CD8-positive, alpha-beta memory T cell (primary cell): Measurements from ENCODE around the gene RAD51AP1. TPM values are rescaled to one million over a fixed set of nuclear protein-coding genes. Genes with fewer than 3 reads are reported as not detected.

Source experiments
- CTCF ChIA-PET: fragments of 350-600 bp; sonication (Branson Sonifier 250); formaldehyde crosslinking; loops from one replicate; lab custom pipeline; 2021; ENCODE audit warnings: antibody characterized with exemption; lab: Charles Lee
- POLR2A ChIA-PET: fragments of 350-600 bp; sonication (Branson Sonifier 250); formaldehyde crosslinking; loops from one replicate; lab custom pipeline; 2021; ENCODE audit warnings: antibody characterized with exemption; lab: Charles Lee
- DNase-seq, 5 donors: peaks; one replicate each; pipeline versions ENCODE4 v3.0.0 to v3.0.0-alpha.2; 2020 to 2022; ENCODE audit warnings: mixed read lengths in 1 of 5
- H3K27ac ChIP-seq: one replicate; pipeline ENCODE4 v1.7.0; 2013; ENCODE audit warnings: low read depth, mild to moderate bottlenecking, low read length, moderate library complexity
- H3K27me3 ChIP-seq: 2 replicates; pipeline ENCODE4 v1.7.0; 2013; ENCODE audit warnings: low read length, mild to moderate bottlenecking; ENCODE audit not compliant: insufficient read depth, poor library complexity, severe bottlenecking
- H3K36me3 ChIP-seq: 2 replicates; pipeline ENCODE4 v1.7.0; 2013; ENCODE audit warnings: mild to moderate bottlenecking, low read length, moderate library complexity; ENCODE audit not compliant: insufficient read depth
- H3K4me1 ChIP-seq: 2 replicates; pipeline ENCODE4 v1.7.0; 2013; ENCODE audit warnings: mild to moderate bottlenecking, low read length, moderate library complexity; ENCODE audit not compliant: insufficient read depth
- H3K4me3 ChIP-seq: 2 replicates; pipeline ENCODE4 v1.7.0; 2013; ENCODE audit warnings: mild to moderate bottlenecking, low read length
- H3K9me3 ChIP-seq: 2 replicates; pipeline ENCODE4 v1.7.0; 2013; ENCODE audit warnings: mild to moderate bottlenecking, low read length
- H3K27ac Mint-ChIP-seq, 8 donors: one replicate each; pipeline ENCODE4 v1.8.0; 2020 to 2021; ENCODE audit warnings: mixed read lengths in 8 of 8, mild to moderate bottlenecking in 6 of 8, inconsistent platforms in 3 of 8, moderate library complexity in 3 of 8
- H3K27me3 Mint-ChIP-seq, 2 donors: one replicate each; pipeline ENCODE4 v1.8.0; 2020 to 2021; ENCODE audit warnings: mixed read lengths in 2 of 2, mild to moderate bottlenecking in 1 of 2, moderate library complexity in 1 of 2
- H3K36me3 Mint-ChIP-seq, 3 donors: one replicate each; pipeline ENCODE4 v1.8.0; 2020 to 2021; ENCODE audit warnings: mixed read lengths in 3 of 3, inconsistent platforms in 1 of 3, mild to moderate bottlenecking in 1 of 3
- H3K4me1 Mint-ChIP-seq, 3 donors: one replicate each; pipeline ENCODE4 v1.8.0; 2020 to 2021; ENCODE audit warnings: mixed read lengths in 3 of 3, inconsistent platforms in 1 of 3, mild to moderate bottlenecking in 1 of 3
- H3K4me3 Mint-ChIP-seq, 7 donors: one replicate each; pipeline ENCODE4 v1.8.0; 2020 to 2021; ENCODE audit warnings: mixed read lengths in 7 of 7, mild to moderate bottlenecking in 6 of 7, moderate library complexity in 4 of 7, inconsistent platforms in 2 of 7
- H3K9me3 Mint-ChIP-seq, 5 donors: one replicate each; pipeline ENCODE4 v1.8.0; 2020 to 2022; ENCODE audit warnings: mixed read lengths in 5 of 5, mild to moderate bottlenecking in 3 of 5, moderate library complexity in 2 of 5, inconsistent platforms in 1 of 5
- polyA plus RNA-seq: library from polyadenylated mRNA; unstranded; fragments of 300-500 nt; fragmentation: Illumina TruSeq; gene quantifications from one replicate; pipeline ENCODE4 v1.2.3, GENCODE V29; 2021
- total RNA-seq, 2 experiments: library from RNA; stranded (reverse); gene quantifications; one replicate each; pipeline ENCODE4 v1.2.3, GENCODE V29; 2021

The RAD51AP1 gene
- total and polyA plus RNA-seq, 3 experiments from 2014 or later = 1.6 to 29.5 (median 28.4) TPM

DNA sequence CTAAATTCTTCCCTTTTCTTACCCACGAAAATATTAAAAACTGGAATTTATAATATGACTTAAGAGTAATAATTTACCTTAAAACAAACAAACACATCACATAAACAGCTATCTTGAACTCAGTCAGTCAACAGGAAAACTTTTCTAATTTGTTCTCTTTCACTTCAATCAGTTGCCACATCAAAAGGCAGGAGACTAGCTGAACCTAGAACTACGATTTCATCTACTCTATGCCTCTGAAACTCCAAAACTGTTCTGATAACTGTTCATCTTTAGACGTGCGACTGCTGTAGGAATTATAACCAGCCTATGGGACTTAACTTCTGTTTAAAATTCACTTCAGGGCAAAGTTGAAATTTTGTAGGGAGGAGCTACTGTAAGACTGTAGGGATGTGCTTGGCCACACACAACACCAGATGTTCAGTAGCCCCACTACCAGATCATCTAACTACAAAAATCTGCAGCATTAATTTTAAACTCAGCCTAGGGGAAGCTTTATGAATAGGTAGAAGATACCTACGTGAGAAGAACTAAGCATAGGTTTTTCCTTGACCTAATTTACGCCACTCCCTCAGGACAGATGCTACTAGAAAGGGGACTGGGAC is 7.6 kb upstream of the RAD51AP1 start:
- no peaks in the 10 kb centered on the region for H3K9me3 Mint-ChIP-seq
- H3K27ac Mint-ChIP-seq = peak overlapping the region in 3 of 8 donors; percentile 37 to 65 (median 47)
- peaks cover 2 to 9% (median 3%) of the 10 kb centered on the region in 3 donors for H3K4me1 Mint-ChIP-seq
- Histone ChIP-seq H3K4me1 (peaks cover 8% of the 10 kb centered on the region), H3K4me3 (no peak overlapping the region), H3K36me3 (peaks cover 15% of the 10 kb centered on the region), H3K9me3 (no peaks in the 10 kb centered on the region), H3K27ac (no peak overlapping the region), H3K27me3 (no peaks in the 10 kb centered on the region)
- no peaks in the 10 kb centered on the region for H3K27me3 Mint-ChIP-seq
- ChIA-PET CTCF (interaction anchor here (0.8 to 1.4 kb wide), 3 partner anchors 109 to 648 kb away, joined by 3 to 4 read pairs (median 3); no protein-coding TSS in a partner anchor), POLR2A (no interaction called here)
- H3K36me3 Mint-ChIP-seq = peaks cover 0 to 35% (median under 1%) of the 10 kb centered on the region in 3 donors
- peak overlapping the region in 1 of 7 donors; percentile 26 for H3K4me3 Mint-ChIP-seq
- DNase-seq = peak in 1 of 5 donors; percentile 7

DNA sequence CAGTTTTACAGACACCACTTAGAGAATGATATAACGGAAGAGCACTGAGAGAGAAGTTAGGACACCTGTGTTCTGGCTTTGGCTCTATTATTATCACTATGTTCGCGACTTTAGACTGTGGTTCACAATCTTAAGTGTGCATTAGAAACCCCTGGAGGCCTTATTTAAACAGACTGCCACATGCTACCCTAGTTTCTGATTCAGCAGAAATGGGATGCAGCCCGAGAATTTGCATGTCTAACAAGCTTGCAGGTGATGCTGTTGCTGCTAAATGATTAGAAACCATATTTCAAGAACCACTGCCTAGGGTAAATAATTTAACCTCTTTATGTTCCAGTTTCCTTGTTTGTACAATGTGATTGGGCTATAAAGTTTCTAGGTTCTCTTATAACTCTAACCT is 3.6 kb upstream of the RAD51AP1 start:
- peak overlapping the region in 2 of 8 donors; percentile 22 to 24 for H3K27ac Mint-ChIP-seq
- H3K27me3 Mint-ChIP-seq = peaks cover 0 to 5% of the 10 kb centered on the region in 2 donors
- no peaks in the 10 kb centered on the region for H3K9me3 Mint-ChIP-seq
- Histone ChIP-seq H3K4me1 (peaks cover 24% of the 10 kb centered on the region), H3K4me3 (no peak overlapping the region), H3K36me3 (peaks cover 15% of the 10 kb centered on the region), H3K27me3 (no peaks in the 10 kb centered on the region), H3K27ac (no peak overlapping the region), H3K9me3 (no peaks in the 10 kb centered on the region)
- peaks cover 0 to 26% (median 0%) of the 10 kb centered on the region in 3 donors for H3K36me3 Mint-ChIP-seq
- peaks cover 22 to 44% (median 29%) of the 10 kb centered on the region in 3 donors for H3K4me1 Mint-ChIP-seq
- peak overlapping the region in 1 of 7 donors; percentile 22 for H3K4me3 Mint-ChIP-seq
- POLR2A ChIA-PET = no interaction called here
- DNase-seq = no peak
- CTCF ChIA-PET = no interaction called here

DNA sequence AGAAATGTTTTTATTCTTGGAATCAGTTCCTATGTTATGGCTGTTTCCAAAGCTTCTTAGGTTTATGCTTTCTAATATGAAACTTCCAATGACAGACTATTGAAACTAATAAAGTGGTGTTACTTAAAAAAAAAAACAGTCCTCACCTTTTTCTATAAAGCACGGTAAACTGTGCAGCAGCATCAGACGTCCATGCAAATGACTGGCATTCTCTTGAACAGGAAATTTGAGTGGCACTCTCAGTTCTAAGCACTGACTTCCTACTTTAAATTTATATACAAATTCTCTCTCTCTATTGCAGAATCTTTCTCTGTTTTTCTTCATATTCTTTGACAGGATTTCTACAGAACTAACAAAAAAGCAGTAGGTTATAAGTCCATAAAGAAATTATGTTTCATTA is 2.8 kb upstream of the RAD51AP1 start:
- no peak for DNase-seq
- H3K4me3 Mint-ChIP-seq = no peak overlapping the region
- H3K4me1 Mint-ChIP-seq = peaks cover 22 to 42% (median 28%) of the 10 kb centered on the region in 3 donors
- H3K9me3 ChIP-seq = no peaks in the 10 kb centered on the region
- peaks cover 15% of the 10 kb centered on the region for H3K36me3 ChIP-seq
- no peak overlapping the region for H3K27ac Mint-ChIP-seq
- H3K4me1 ChIP-seq = peaks cover 24% of the 10 kb centered on the region
- ChIA-PET CTCF (no interaction called here), POLR2A (no interaction called here)
- no peak overlapping the region for H3K27ac ChIP-seq
- no peaks in the 10 kb centered on the region for H3K27me3 ChIP-seq
- H3K9me3 Mint-ChIP-seq = no peaks in the 10 kb centered on the region
- H3K4me3 ChIP-seq = no peak overlapping the region
- peaks cover 0 to 5% of the 10 kb centered on the region in 2 donors for H3K27me3 Mint-ChIP-seq
- peaks cover 0 to 23% (median 0%) of the 10 kb centered on the region in 3 donors for H3K36me3 Mint-ChIP-seq

DNA sequence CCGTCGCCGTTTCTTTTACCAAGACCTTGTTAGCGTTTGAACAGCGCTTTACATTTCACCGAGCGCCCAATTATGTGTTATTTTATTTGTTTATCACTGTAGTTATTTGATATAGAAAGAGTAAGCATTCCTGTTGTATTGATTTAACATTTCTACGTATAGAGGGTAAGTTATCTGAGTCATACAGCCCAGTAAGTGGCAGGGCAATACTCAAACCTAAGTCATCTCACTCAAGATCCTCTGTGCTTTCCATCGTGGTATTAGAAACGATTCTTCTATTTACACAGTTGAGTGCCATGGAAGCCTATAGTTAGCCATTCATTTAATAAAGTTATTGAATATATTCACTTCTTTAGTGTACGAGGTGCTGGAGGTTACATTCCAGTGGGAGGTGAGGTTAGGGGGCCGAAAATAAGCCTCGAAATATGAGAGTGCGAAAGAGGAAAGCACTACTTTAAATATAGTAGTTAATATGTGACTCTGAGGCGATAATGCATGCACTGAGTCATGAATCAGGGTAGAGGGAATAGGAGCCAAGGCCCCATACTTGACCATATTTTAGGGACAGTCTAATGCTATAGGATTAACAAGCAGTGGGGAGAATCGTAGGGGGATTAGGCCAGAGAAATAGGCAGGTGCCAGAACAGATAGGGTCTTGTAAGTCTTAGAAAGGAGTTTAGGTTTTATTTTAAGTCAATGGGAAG is 629 bp downstream of the RAD51AP1 start:
- POLR2A ChIA-PET = no interaction called here
- H3K4me3 ChIP-seq = peak overlapping the region; percentile 91

DNA sequence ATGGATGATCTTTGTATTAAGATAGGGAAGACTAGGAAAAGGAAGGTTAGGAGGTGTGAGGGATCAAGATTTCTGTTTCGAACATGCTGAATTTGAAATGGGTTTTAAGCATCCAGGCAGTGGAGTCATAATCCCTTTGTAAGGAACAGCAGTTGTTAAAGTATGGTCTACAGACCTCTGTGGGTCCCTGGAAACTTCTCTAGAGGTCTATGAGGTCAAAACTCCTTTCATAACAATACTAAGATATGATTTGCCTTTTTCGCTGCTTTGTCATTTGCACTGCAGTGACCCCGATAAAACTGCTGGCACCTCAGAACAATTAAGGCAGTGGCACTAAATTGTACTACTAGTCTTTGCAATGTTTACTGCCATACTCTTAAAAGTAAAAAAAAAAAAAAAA is 1.5 kb downstream of the RAD51AP1 start:
- peaks cover 2% of the 10 kb centered on the region for H3K36me3 ChIP-seq
- CTCF ChIA-PET = no interaction called here
- H3K9me3 ChIP-seq = no peaks in the 10 kb centered on the region
- no peak overlapping the region for H3K27ac ChIP-seq
- H3K36me3 Mint-ChIP-seq = peaks cover 0 to 15% (median 0%) of the 10 kb centered on the region in 3 donors
- POLR2A ChIA-PET = no interaction called here
- H3K27ac Mint-ChIP-seq = peak overlapping the region in 2 of 8 donors; percentile 25 to 78
- H3K4me1 ChIP-seq = peaks cover 16% of the 10 kb centered on the region
- H3K27me3 ChIP-seq = no peaks in the 10 kb centered on the region
- H3K27me3 Mint-ChIP-seq = peaks cover 0 to 5% of the 10 kb centered on the region in 2 donors
- peaks cover 22 to 46% (median 28%) of the 10 kb centered on the region in 3 donors for H3K4me1 Mint-ChIP-seq
- no peak overlapping the region for H3K4me3 ChIP-seq
- no peaks in the 10 kb centered on the region for H3K9me3 Mint-ChIP-seq
- H3K4me3 Mint-ChIP-seq = peak overlapping the region in 6 of 7 donors; percentile 4 to 99 (median 57)
- no peak for DNase-seq

More for the DNA sequence above, 629 bp downstream of the RAD51AP1 start:
- no peak for DNase-seq
- H3K4me3 Mint-ChIP-seq = peak overlapping the region; percentile 89 to 99 (median 98)
- peaks cover 16% of the 10 kb centered on the region for H3K4me1 ChIP-seq
- CTCF ChIA-PET = interaction anchor here (1.0 kb wide), 1 partner anchor 66 kb away, joined by 5 read pairs; no protein-coding TSS in a partner anchor
- no peaks in the 10 kb centered on the region for H3K27me3 ChIP-seq
- peaks cover 0 to 5% of the 10 kb centered on the region in 2 donors for H3K27me3 Mint-ChIP-seq
- no peaks in the 10 kb centered on the region for H3K9me3 ChIP-seq
- H3K27ac ChIP-seq = peak overlapping the region; percentile 98
- peaks cover 6% of the 10 kb centered on the region for H3K36me3 ChIP-seq
- H3K4me1 Mint-ChIP-seq = peaks cover 22 to 42% (median 28%) of the 10 kb centered on the region in 3 donors
- H3K27ac Mint-ChIP-seq = peak overlapping the region in 7 of 8 donors; percentile 92 to 99 (median 98)
- no peaks in the 10 kb centered on the region for H3K9me3 Mint-ChIP-seq
- peaks cover 0 to 20% (median 0%) of the 10 kb centered on the region in 3 donors for H3K36me3 Mint-ChIP-seq

DNA sequence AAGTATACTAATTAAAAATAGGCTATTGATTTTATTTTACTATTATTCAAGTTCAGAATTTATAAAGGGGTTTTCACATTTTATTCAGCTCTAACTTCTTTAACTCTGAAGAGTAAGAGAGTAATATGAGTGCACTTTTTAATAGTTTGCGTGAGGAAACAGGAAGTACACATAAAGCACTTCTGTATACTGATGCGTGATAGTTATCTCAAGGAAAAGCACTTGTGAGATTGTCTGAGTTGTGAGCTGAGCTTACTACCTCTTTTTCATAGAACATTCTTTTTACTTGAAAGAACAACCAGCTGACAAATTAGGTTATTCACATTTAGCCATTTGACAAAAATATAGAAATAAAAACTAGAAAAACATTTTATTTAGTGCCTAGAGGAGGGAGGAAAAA is 1.9 kb downstream of the RAD51AP1 start:
- no peak overlapping the region for H3K27ac ChIP-seq
- no peaks in the 10 kb centered on the region for H3K36me3 ChIP-seq
- Mint-ChIP-seq H3K9me3 (no peaks in the 10 kb centered on the region), H3K36me3 (peaks cover 0 to 11% (median 0%) of the 10 kb centered on the region in 3 donors), H3K27ac (no peak overlapping the region), H3K4me3 (no peak overlapping the region), H3K4me1 (peaks cover 22 to 47% (median 28%) of the 10 kb centered on the region in 3 donors), H3K27me3 (peaks cover 0 to 5% of the 10 kb centered on the region in 2 donors)
- no peak overlapping the region for H3K4me3 ChIP-seq
- H3K27me3 ChIP-seq = no peaks in the 10 kb centered on the region
- ChIA-PET POLR2A (no interaction called here), CTCF (no interaction called here)
- H3K9me3 ChIP-seq = no peaks in the 10 kb centered on the region
- no peak for DNase-seq
- H3K4me1 ChIP-seq = peaks cover 16% of the 10 kb centered on the region

DNA sequence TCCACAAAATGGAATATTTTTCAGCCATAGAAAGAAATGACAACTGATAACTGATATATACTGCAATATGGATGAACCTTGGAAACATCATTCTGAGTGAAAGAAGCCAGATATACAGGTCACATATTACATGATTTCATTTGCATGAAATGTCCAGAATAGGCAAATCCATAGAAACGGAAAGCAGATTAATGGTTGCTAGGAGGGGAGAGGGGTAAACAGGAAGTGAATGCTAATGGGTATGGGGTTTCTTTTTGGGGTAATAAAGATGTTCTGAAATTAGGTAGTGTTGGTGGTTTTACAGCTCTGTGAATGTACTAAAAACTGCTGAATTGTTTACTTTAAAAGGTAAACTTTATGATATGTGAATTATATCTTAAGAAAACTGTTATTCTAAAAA is 6.5 kb downstream of the RAD51AP1 start:
- no peaks in the 10 kb centered on the region for H3K36me3 ChIP-seq
- ChIA-PET CTCF (no interaction called here), POLR2A (no interaction called here)

DNA sequence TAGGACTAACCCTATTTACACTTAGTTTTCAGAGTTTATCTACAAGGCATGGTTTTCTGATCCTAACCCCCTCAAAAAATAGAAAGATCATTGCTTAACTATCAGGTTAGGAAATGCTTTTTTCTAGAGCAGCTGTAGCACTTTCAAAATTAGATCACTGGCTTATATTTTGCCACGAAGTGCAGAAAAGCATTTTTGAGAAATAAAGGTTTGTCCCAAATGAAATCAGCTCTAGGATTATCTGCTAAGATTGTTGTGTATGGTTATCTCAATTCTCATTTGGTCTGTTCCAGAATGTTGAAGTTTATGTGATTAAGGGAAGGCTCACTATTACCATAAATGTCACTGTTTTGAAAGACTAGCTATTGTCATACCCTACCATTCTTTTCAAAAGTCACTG is 13.5 kb downstream of the RAD51AP1 start:
- Mint-ChIP-seq H3K9me3 (no peaks in the 10 kb centered on the region), H3K27ac (no peak overlapping the region), H3K4me3 (no peak overlapping the region), H3K36me3 (peaks cover 0 to 6% (median 0%) of the 10 kb centered on the region in 3 donors), H3K4me1 (no peaks in the 10 kb centered on the region), H3K27me3 (no peaks in the 10 kb centered on the region)
- Histone ChIP-seq H3K9me3 (no peaks in the 10 kb centered on the region), H3K27ac (no peak overlapping the region), H3K4me3 (no peak overlapping the region), H3K36me3 (no peaks in the 10 kb centered on the region), H3K27me3 (no peaks in the 10 kb centered on the region), H3K4me1 (no peaks in the 10 kb centered on the region)
- ChIA-PET POLR2A (no interaction called here), CTCF (no interaction called here)
- DNase-seq = no peak

More for the DNA sequence above, 6.5 kb downstream of the RAD51AP1 start:
- Mint-ChIP-seq H3K36me3 (peaks cover 0 to 2% (median 0%) of the 10 kb centered on the region in 3 donors), H3K27me3 (no peaks in the 10 kb centered on the region), H3K4me3 (no peak overlapping the region), H3K4me1 (peaks cover 0 to 5% (median 0%) of the 10 kb centered on the region in 3 donors), H3K9me3 (no peaks in the 10 kb centered on the region), H3K27ac (peak overlapping the region in 1 of 8 donors; percentile 59)
- no peaks in the 10 kb centered on the region for H3K9me3 ChIP-seq
- DNase-seq = no peak
- H3K27me3 ChIP-seq = no peaks in the 10 kb centered on the region
- H3K27ac ChIP-seq = no peak overlapping the region
- H3K4me1 ChIP-seq = no peaks in the 10 kb centered on the region
- no peak overlapping the region for H3K4me3 ChIP-seq
